ENCODE measurements around the gene GJD2. TPM values are rescaled to one million over a fixed set of nuclear protein-coding genes. Genes with fewer than 3 reads are reported as not detected.

Gene GJD2
- polyA plus RNA-seq, 3 donors, result not detected

DNA sequence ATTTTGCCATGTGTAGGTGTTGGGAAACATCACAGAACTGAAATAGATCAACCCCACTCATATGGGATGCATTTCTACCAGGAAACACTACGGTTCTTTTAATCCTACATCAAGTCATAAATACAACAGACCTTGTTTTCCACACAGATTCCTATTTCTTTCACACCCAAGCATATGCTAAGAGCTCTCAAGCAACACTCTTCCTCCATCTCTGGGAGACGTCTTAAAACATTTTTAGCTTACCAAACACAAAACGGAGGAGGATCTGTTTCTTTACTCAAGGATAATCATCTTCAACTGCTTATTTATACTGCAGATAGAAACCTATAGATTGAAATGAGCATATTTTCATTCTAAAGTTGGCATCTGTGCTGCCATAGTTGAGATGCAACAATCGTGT is 5.1 kb downstream of the GJD2 start:
- Histone ChIP-seq H3K4me1 (ENCODE audit: control insufficient read depth in 1 of 2, insufficient read depth in 2 of 2, low read length in 2 of 2) (no peaks in the 10 kb centered on the region), H3K4me2 (replicated peaks; ENCODE audit: extremely low read depth, low read length, poor library complexity, severe bottlenecking) (no peak overlapping the region), H3K79me2 (ENCODE audit: insufficient read depth, low read length) (no peaks in the 10 kb centered on the region), H2AFZ (ENCODE audit: insufficient read depth, low read depth, low read length, poor library complexity, severe bottlenecking) (no peak overlapping the region), H3K4me3 (replicated peaks in 1 of 3; ENCODE audit: low read depth in 2 of 3, low read length in 3 of 3) (no peak overlapping the region), H3K9ac (ENCODE audit: insufficient read depth, low read length, poor library complexity, severe bottlenecking) (no peak overlapping the region), H3K27me3 (ENCODE audit: control insufficient read depth in 2 of 2, insufficient read depth in 2 of 2, low read length in 2 of 2) (peaks cover 14 to 27% of the 10 kb centered on the region in 2 donors), H3K36me3 (replicated peaks in 1 of 2; ENCODE audit: control insufficient read depth in 1 of 2, insufficient read depth in 2 of 2, low read length in 2 of 2) (no peaks in the 10 kb centered on the region), H4K20me1 (ENCODE audit: insufficient read depth, low read length) (no peaks in the 10 kb centered on the region), H3K9me3 (replicated peaks in 1 of 2; ENCODE audit: control insufficient read depth in 1 of 2, insufficient read depth in 1 of 2, low read length in 2 of 2) (peaks cover 6 to 11% of the 10 kb centered on the region in 2 donors), H3K27ac (ENCODE audit: low read depth in 1 of 2, low read length in 2 of 2) (no peak overlapping the region)
- H3K27ac Mint-ChIP-seq, result no peak overlapping the region
- 93% methylated on average over 3 of the region's 4 CpGs for WGBS (ENCODE audit: insufficient coverage)
- DNase-seq, result no peak
- no peaks in the 10 kb centered on the region for H3K36me3 Mint-ChIP-seq
- peaks cover 4 to 13% (median 6%) of the 10 kb centered on the region in 7 donors for H3K9me3 Mint-ChIP-seq
- intact Hi-C loops (cut with micrococcal nuclease), result no loop called here
- TF ChIP-seq, protein P1, sequence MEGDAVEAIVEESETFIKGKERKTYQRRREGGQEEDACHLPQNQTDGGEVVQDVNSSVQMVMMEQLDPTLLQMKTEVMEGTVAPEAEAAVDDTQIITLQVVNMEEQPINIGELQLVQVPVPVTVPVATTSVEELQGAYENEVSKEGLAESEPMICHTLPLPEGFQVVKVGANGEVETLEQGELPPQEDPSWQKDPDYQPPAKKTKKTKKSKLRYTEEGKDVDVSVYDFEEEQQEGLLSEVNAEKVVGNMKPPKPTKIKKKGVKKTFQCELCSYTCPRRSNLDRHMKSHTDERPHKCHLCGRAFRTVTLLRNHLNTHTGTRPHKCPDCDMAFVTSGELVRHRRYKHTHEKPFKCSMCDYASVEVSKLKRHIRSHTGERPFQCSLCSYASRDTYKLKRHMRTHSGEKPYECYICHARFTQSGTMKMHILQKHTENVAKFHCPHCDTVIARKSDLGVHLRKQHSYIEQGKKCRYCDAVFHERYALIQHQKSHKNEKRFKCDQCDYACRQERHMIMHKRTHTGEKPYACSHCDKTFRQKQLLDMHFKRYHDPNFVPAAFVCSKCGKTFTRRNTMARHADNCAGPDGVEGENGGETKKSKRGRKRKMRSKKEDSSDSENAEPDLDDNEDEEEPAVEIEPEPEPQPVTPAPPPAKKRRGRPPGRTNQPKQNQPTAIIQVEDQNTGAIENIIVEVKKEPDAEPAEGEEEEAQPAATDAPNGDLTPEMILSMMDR (IDR thresholded peaks at IDR 0.05), result no peak
- H3K4me1 Mint-ChIP-seq, result no peaks in the 10 kb centered on the region
- no peak overlapping the region for H3K4me3 Mint-ChIP-seq
- peaks cover 20 to 32% (median 29%) of the 10 kb centered on the region in 3 donors for H3K27me3 Mint-ChIP-seq (ENCODE audit: low read depth in 3 of 3)

GRCh38 chr15:34739346-34739745 is 15.5 kb downstream of the GJD2 start:
- Histone ChIP-seq H2AFZ (ENCODE audit: insufficient read depth, low read depth, low read length, poor library complexity, severe bottlenecking) (no peak overlapping the region), H3K9me3 (replicated peaks in 1 of 2; ENCODE audit: control insufficient read depth in 1 of 2, insufficient read depth in 1 of 2, low read length in 2 of 2) (no peaks in the 10 kb centered on the region), H3K27ac (ENCODE audit: low read depth in 1 of 2, low read length in 2 of 2) (no peak overlapping the region), H3K4me1 (ENCODE audit: control insufficient read depth in 1 of 2, insufficient read depth in 2 of 2, low read length in 2 of 2) (no peaks in the 10 kb centered on the region), H3K4me2 (replicated peaks; ENCODE audit: extremely low read depth, low read length, poor library complexity, severe bottlenecking) (no peak overlapping the region), H3K79me2 (ENCODE audit: insufficient read depth, low read length) (no peaks in the 10 kb centered on the region), H3K36me3 (replicated peaks in 1 of 2; ENCODE audit: control insufficient read depth in 1 of 2, insufficient read depth in 2 of 2, low read length in 2 of 2) (no peaks in the 10 kb centered on the region), H3K9ac (ENCODE audit: insufficient read depth, low read length, poor library complexity, severe bottlenecking) (no peak overlapping the region), H3K27me3 (ENCODE audit: control insufficient read depth in 2 of 2, insufficient read depth in 2 of 2, low read length in 2 of 2) (no peaks in the 10 kb centered on the region), H3K4me3 (replicated peaks in 1 of 3; ENCODE audit: low read depth in 2 of 3, low read length in 3 of 3) (no peak overlapping the region), H4K20me1 (ENCODE audit: insufficient read depth, low read length) (no peaks in the 10 kb centered on the region)
- no CpG with 5 or more reads among the region's 2 CpGs for WGBS (ENCODE audit: insufficient coverage)
- Mint-ChIP-seq H3K4me3 (no peak overlapping the region), H3K36me3 (no peaks in the 10 kb centered on the region), H3K9me3 (peaks cover 0 to 2% (median 0%) of the 10 kb centered on the region in 7 donors), H3K27ac (no peak overlapping the region), H3K4me1 (no peaks in the 10 kb centered on the region), H3K27me3 (ENCODE audit: low read depth in 3 of 3) (peaks cover 1 to 8% (median 4%) of the 10 kb centered on the region in 3 donors)
- no peak for DNase-seq
- TF ChIP-seq, protein P1 (IDR thresholded peaks at IDR 0.05), result no peak
- intact Hi-C loops (cut with micrococcal nuclease), result no loop called here

Measured in CD14-positive monocyte (primary cell).